Liver (tissue), 9 donors: ENCODE data around the gene DEPDC5. TPM values are rescaled to one million over a fixed set of nuclear protein-coding genes. Genes with fewer than 3 reads are reported as not detected.

Source experiments
- DNase-seq: peaks from one replicate; pipeline ENCODE4 v3.0.0-alpha.2; 2017; ENCODE audit warnings: low spot score
- H3K27ac ChIP-seq, 2 donors: one replicate each; pipeline ENCODE4 v1.7.0; 2013; ENCODE audit warnings: inconsistent platforms in 2 of 2, low read length in 2 of 2, control low read depth in 1 of 2, low read depth in 1 of 2, mild to moderate bottlenecking in 1 of 2
- H3K27me3 ChIP-seq, 4 donors: one replicate each; pipeline versions ENCODE4 v1.6.1 to v1.7.0; 2013; ENCODE audit warnings: low read length in 3 of 4, inconsistent platforms in 1 of 4, mild to moderate bottlenecking in 1 of 4, moderate library complexity in 1 of 4; ENCODE audit not compliant: control insufficient read depth in 4 of 4, insufficient read depth in 4 of 4
- H3K36me3 ChIP-seq, 4 donors: one replicate each; pipeline versions ENCODE4 v1.6.1 to v1.7.0; 2013; ENCODE audit warnings: low read length in 3 of 4, mild to moderate bottlenecking in 3 of 4, low read depth in 1 of 4, moderate library complexity in 1 of 4; ENCODE audit not compliant: control insufficient read depth in 4 of 4, insufficient read depth in 3 of 4
- H3K4me1 ChIP-seq, 4 donors: one replicate each; pipeline versions ENCODE4 v1.6.1 to v1.7.0; 2013; ENCODE audit warnings: low read length in 3 of 4, mild to moderate bottlenecking in 3 of 4, moderate library complexity in 1 of 4; ENCODE audit not compliant: control insufficient read depth in 4 of 4, insufficient read depth in 4 of 4
- H3K4me3 ChIP-seq, 3 donors: one replicate each; pipeline versions ENCODE4 v1.6.1 to v1.7.0; 2013; ENCODE audit warnings: low read length in 3 of 3, control low read depth in 1 of 3, low read depth in 1 of 3, mild to moderate bottlenecking in 1 of 3
- H3K9ac ChIP-seq, 2 donors: one replicate each; pipeline ENCODE4 v1.7.0; 2013; ENCODE audit warnings: low read length in 2 of 2, mild to moderate bottlenecking in 2 of 2, moderate library complexity in 2 of 2, control low read depth in 1 of 2, low read depth in 1 of 2
- H3K9me3 ChIP-seq, 4 donors: one replicate each; pipeline versions ENCODE4 v1.6.1 to v1.7.0; 2013; ENCODE audit warnings: low read length in 3 of 4; ENCODE audit not compliant: control insufficient read depth in 4 of 4
- EGR1 ChIP-seq, 2 donors: IDR thresholded peaks; 2 replicates each; pipeline ENCODE4 v1.6.1; 2016 to 2018; ENCODE audit warnings: antibody characterized with exemption in 2 of 2, low read depth in 2 of 2
- FOXA1 ChIP-seq: IDR thresholded peaks from 2 replicates; pipeline ENCODE4 v1.6.1; 2016; ENCODE audit warnings: antibody characterized with exemption
- FOXA2 ChIP-seq: IDR thresholded peaks from 2 replicates; pipeline ENCODE4 v1.6.1; 2016; ENCODE audit warnings: antibody characterized with exemption
- GABPA ChIP-seq, 2 donors: IDR thresholded peaks in 1 of 2; conservative IDR thresholded peaks in 1 of 2; 2 replicates each; pipeline ENCODE4 v1.6.1; 2016; ENCODE audit warnings: antibody characterized with exemption in 2 of 2, mild to moderate bottlenecking in 1 of 2, moderate library complexity in 1 of 2
- HNF4A ChIP-seq, 2 donors: conservative IDR thresholded peaks; 2 replicates each; pipeline ENCODE4 v1.6.1; 2016; ENCODE audit warnings: antibody characterized with exemption in 2 of 2, mild to moderate bottlenecking in 2 of 2
- HNF4G ChIP-seq: IDR thresholded peaks from 2 replicates; pipeline ENCODE4 v1.6.1; 2016; ENCODE audit warnings: antibody characterized with exemption
- JUND ChIP-seq, 2 donors: IDR thresholded peaks; 2 replicates each; pipeline ENCODE4 v1.6.1; 2016; ENCODE audit warnings: antibody characterized with exemption in 2 of 2
- NR2F2 ChIP-seq: IDR thresholded peaks from 2 replicates; pipeline ENCODE4 v1.6.1; 2016; ENCODE audit warnings: antibody characterized with exemption
- RAD21 ChIP-seq, 2 donors: IDR thresholded peaks; 2 replicates each; pipeline ENCODE4 v1.6.1; 2016; ENCODE audit warnings: antibody characterized with exemption in 2 of 2, mild to moderate bottlenecking in 2 of 2
- SP1 ChIP-seq: IDR thresholded peaks from 2 replicates; pipeline ENCODE4 v1.6.1; 2018; ENCODE audit warnings: antibody characterized with exemption, mild to moderate bottlenecking
- TAF1 ChIP-seq: conservative IDR thresholded peaks from 2 replicates; pipeline ENCODE4 v1.6.1; 2016; ENCODE audit warnings: antibody characterized with exemption, mild to moderate bottlenecking
- YY1 ChIP-seq: IDR thresholded peaks from 2 replicates; pipeline ENCODE4 v1.6.1; 2016; ENCODE audit warnings: antibody characterized with exemption, mild to moderate bottlenecking
- WGBS: extraction: QIAGEN DNeasy Blood & Tissue Kit; methylation state at CpG from one replicate; pipeline ENCODE4 v1.1.7; 2013; 5-methylcytosine and 5-hydroxymethylcytosine counted together
- polyA plus RNA-seq, 2 donors: library from polyadenylated mRNA; stranded (reverse) in 1 of 2; unstranded in 1 of 2; fragments of 200-250 nt in 1 of 2; fragments of >200 nt in 1 of 2; fragmentation: Nextera tagmentation in 1 of 2; extraction: Ambion mirVana in 1 of 2; gene quantifications; one replicate each; pipeline versions ENCODE4 v1.2.1 to v1.2.3, GENCODE V29; 2013 to 2015
- total RNA-seq, 2 donors: library from RNA; depleted of rRNA; stranded (reverse); fragments of >200 nt; gene quantifications; one replicate each; pipeline ENCODE4 v1.2.3, GENCODE V29; 2014
- TF ChIP-seq, protein P1 (sequence below): IDR thresholded peaks from 2 replicates; pipeline ENCODE4 v1.6.1; 2016; ENCODE audit warnings: antibody characterized with exemption
- TF ChIP-seq, protein P2 (sequence below): fragments of 150-350 bp; IDR thresholded peaks from 2 replicates; pipeline ENCODE4 v1.5.1; 2017; ENCODE audit warnings: improper control_type of control experiment, low read depth, low read length; ENCODE audit not compliant: missing input control
- TF ChIP-seq, protein P3 (sequence below): IDR thresholded peaks from 2 replicates; pipeline ENCODE4 v1.6.1; 2016; ENCODE audit warnings: antibody characterized with exemption
- TF ChIP-seq, protein P4 (sequence below): IDR thresholded peaks from 2 replicates; pipeline ENCODE4 v1.6.1; 2016; ENCODE audit warnings: antibody characterized with exemption, mild to moderate bottlenecking
- TF ChIP-seq, protein P5 (sequence below): IDR thresholded peaks from 2 replicates; pipeline ENCODE4 v1.6.1; 2016; ENCODE audit warnings: antibody characterized with exemption
- donor health status: healthy.
- donor health status: healthy.
- donor health status: healthy.
- donor health status: healthy.
- donor health status: healthy.

DEPDC5 gene
- total and polyA plus RNA-seq, 4 donors, result 5.5 to 19.4 (median 12.6) TPM

DNA sequence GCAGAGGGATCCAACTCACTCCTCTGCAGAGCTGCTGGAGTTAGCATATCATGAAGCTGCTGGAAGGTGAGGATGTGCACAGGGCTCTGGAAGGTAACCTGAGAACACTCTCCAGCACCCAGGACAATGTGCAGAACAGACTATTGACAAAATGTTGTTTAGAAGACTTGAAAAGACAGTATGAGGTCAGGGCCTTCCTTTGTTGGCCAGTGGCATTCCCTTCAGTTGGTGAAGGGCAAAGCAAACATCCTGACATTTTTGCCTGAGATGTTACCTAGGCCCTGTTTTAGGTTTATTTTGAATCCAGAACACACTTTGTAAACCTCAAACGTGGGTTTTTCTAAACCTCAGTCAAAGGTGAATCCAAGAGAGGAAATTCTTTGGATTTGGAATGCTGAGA lies 67.8 kb downstream of the DEPDC5 start:
- TF ChIP-seq FOXA1 (no peak), FOXA2 (no peak), HNF4G (no peak), NR2F2 (no peak), JUND (IDR thresholded peaks at IDR 0.05) (no peak), EGR1 (IDR thresholded peaks at IDR 0.05; ENCODE audit: low read depth in 2 of 2) (no peak), RAD21 (IDR thresholded peaks at IDR 0.05) (no peak), SP1 (no peak), HNF4A (conservative IDR thresholded peaks at IDR 0.05) (no peak), TAF1 (no peak), YY1 (no peak), GABPA (IDR thresholded peaks at IDR 0.05 in 1 of 2, conservative IDR thresholded peaks at IDR 0.05 in 1 of 2) (no peak)
- TF ChIP-seq, protein P1, sequence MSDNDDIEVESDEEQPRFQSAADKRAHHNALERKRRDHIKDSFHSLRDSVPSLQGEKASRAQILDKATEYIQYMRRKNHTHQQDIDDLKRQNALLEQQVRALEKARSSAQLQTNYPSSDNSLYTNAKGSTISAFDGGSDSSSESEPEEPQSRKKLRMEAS, result no peak
- TF ChIP-seq, protein P2, sequence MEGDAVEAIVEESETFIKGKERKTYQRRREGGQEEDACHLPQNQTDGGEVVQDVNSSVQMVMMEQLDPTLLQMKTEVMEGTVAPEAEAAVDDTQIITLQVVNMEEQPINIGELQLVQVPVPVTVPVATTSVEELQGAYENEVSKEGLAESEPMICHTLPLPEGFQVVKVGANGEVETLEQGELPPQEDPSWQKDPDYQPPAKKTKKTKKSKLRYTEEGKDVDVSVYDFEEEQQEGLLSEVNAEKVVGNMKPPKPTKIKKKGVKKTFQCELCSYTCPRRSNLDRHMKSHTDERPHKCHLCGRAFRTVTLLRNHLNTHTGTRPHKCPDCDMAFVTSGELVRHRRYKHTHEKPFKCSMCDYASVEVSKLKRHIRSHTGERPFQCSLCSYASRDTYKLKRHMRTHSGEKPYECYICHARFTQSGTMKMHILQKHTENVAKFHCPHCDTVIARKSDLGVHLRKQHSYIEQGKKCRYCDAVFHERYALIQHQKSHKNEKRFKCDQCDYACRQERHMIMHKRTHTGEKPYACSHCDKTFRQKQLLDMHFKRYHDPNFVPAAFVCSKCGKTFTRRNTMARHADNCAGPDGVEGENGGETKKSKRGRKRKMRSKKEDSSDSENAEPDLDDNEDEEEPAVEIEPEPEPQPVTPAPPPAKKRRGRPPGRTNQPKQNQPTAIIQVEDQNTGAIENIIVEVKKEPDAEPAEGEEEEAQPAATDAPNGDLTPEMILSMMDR, result no peak
- TF ChIP-seq, protein P3, sequence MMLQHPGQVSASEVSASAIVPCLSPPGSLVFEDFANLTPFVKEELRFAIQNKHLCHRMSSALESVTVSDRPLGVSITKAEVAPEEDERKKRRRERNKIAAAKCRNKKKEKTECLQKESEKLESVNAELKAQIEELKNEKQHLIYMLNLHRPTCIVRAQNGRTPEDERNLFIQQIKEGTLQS, result no peak
- TF ChIP-seq, protein P4, sequence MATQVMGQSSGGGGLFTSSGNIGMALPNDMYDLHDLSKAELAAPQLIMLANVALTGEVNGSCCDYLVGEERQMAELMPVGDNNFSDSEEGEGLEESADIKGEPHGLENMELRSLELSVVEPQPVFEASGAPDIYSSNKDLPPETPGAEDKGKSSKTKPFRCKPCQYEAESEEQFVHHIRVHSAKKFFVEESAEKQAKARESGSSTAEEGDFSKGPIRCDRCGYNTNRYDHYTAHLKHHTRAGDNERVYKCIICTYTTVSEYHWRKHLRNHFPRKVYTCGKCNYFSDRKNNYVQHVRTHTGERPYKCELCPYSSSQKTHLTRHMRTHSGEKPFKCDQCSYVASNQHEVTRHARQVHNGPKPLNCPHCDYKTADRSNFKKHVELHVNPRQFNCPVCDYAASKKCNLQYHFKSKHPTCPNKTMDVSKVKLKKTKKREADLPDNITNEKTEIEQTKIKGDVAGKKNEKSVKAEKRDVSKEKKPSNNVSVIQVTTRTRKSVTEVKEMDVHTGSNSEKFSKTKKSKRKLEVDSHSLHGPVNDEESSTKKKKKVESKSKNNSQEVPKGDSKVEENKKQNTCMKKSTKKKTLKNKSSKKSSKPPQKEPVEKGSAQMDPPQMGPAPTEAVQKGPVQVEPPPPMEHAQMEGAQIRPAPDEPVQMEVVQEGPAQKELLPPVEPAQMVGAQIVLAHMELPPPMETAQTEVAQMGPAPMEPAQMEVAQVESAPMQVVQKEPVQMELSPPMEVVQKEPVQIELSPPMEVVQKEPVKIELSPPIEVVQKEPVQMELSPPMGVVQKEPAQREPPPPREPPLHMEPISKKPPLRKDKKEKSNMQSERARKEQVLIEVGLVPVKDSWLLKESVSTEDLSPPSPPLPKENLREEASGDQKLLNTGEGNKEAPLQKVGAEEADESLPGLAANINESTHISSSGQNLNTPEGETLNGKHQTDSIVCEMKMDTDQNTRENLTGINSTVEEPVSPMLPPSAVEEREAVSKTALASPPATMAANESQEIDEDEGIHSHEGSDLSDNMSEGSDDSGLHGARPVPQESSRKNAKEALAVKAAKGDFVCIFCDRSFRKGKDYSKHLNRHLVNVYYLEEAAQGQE, result no peak
- TF ChIP-seq, protein P5, sequence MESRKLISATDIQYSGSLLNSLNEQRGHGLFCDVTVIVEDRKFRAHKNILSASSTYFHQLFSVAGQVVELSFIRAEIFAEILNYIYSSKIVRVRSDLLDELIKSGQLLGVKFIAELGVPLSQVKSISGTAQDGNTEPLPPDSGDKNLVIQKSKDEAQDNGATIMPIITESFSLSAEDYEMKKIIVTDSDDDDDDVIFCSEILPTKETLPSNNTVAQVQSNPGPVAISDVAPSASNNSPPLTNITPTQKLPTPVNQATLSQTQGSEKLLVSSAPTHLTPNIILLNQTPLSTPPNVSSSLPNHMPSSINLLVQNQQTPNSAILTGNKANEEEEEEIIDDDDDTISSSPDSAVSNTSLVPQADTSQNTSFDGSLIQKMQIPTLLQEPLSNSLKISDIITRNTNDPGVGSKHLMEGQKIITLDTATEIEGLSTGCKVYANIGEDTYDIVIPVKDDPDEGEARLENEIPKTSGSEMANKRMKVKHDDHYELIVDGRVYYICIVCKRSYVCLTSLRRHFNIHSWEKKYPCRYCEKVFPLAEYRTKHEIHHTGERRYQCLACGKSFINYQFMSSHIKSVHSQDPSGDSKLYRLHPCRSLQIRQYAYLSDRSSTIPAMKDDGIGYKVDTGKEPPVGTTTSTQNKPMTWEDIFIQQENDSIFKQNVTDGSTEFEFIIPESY, result no peak
- Histone ChIP-seq H3K9ac (no peak overlapping the region), H3K9me3 (no peaks in the 10 kb centered on the region), H3K27me3 (no peaks in the 10 kb centered on the region), H3K36me3 (peaks cover 0 to 64% (median 53%) of the 10 kb centered on the region in 4 donors), H3K4me1 (no peaks in the 10 kb centered on the region), H3K4me3 (no peak overlapping the region), H3K27ac (no peak overlapping the region)
- DNase-seq, result no peak
- 61% methylated on average over 1 of the region's 1 CpG for WGBS

DNA sequence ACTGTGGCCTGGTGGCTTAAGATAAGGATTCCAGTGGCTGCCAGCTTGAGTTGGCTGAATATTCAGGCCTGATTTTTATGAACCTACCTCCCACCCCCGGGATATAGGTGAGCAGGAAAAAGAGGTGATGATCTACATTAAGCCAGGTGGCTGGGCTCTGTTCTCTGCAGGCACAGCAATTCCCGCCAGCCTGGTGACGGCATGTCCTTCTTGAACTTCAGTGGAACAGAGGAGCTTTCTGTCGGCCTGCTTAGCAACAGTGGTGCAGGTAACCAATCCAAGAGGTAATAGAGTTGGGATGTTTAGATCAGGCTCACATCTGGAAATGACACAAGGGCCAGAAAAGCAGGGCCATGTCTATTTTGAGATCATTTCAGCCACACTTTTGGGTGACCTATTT lies 68.7 kb downstream of the DEPDC5 start:
- no peak overlapping the region for H3K4me3 ChIP-seq
- no peak overlapping the region for H3K27ac ChIP-seq
- no peak for DNase-seq
- no peaks in the 10 kb centered on the region for H3K9me3 ChIP-seq
- H3K4me1 ChIP-seq, result no peaks in the 10 kb centered on the region
- H3K27me3 ChIP-seq, result no peaks in the 10 kb centered on the region
- 93% methylated on average over 4 of the region's 4 CpGs for WGBS
- no peak for TF ChIP-seq FOXA1
- TF ChIP-seq, protein P5, result no peak
- peaks cover 0 to 65% (median 56%) of the 10 kb centered on the region in 4 donors for H3K36me3 ChIP-seq
- H3K9ac ChIP-seq, result no peak overlapping the region
